BJ (cell line): ENCODE measurements around the gene NDUFS1. TPM values are rescaled to one million over a fixed set of nuclear protein-coding genes. Genes with fewer than 3 reads are reported as not detected.

Source experiments
- CTCF ChIA-PET: fragments of 350-600 bp; formaldehyde crosslinking; extraction: SDS; loops from one replicate; lab custom pipeline; 2021; ENCODE audit warnings: antibody characterized with exemption, inconsistent platforms; lab: Yijun Ruan, JAX
- POLR2A ChIA-PET: fragments of 300-600 bp; sonication (Branson Sonifier 250); formaldehyde crosslinking; extraction: SDS; loops from one replicate; lab custom pipeline; 2021; ENCODE audit warnings: antibody characterized with exemption; lab: Charles Lee
- DNase-seq: peaks from one replicate; pipeline ENCODE4 v3.0.0-alpha.2; 2011; ENCODE audit warnings: low read depth
- H3K27me3 ChIP-seq: 2 replicates; pipeline ENCODE4 v1.6.0; 2011; ENCODE audit warnings: low read length; ENCODE audit not compliant: control insufficient read depth, insufficient read depth
- H3K36me3 ChIP-seq: 2 replicates; pipeline ENCODE4 v1.5.1; 2011; ENCODE audit warnings: low read length; ENCODE audit not compliant: control insufficient read depth, insufficient read depth
- H3K4me3 ChIP-seq: 2 replicates; pipeline ENCODE4 v1.5.1; 2011; ENCODE audit warnings: low read depth, mild to moderate bottlenecking, control low read depth, low read length
- polyA plus RNA-seq: library from polyadenylated mRNA; depleted of rRNA; stranded (reverse); fragments of >200 nt; gene quantifications from 2 replicates; pipeline ENCODE4 v1.2.3, GENCODE V29; 2011; rRNA removed
- small RNA-seq: library from RNA; depleted of rRNA; stranded (forward); fragments of <200 nt; gene quantifications from one replicate; pipeline ENCODE3, GENCODE V24; 2012; ENCODE audit warnings: low replicate concordance, low read depth; ENCODE audit not compliant: insufficient read length
- TF ChIP-seq, protein P1 (sequence below): IDR thresholded peaks from 2 replicates; pipeline ENCODE4 v1.5.1; 2011; ENCODE audit warnings: low read depth, mild to moderate bottlenecking, control low read depth, inconsistent platforms, low read length, moderate library complexity; ENCODE audit not compliant: insufficient read depth

NDUFS1 gene
- polyA plus RNA-seq, 1 experiment, result 79.9 TPM

DNA sequence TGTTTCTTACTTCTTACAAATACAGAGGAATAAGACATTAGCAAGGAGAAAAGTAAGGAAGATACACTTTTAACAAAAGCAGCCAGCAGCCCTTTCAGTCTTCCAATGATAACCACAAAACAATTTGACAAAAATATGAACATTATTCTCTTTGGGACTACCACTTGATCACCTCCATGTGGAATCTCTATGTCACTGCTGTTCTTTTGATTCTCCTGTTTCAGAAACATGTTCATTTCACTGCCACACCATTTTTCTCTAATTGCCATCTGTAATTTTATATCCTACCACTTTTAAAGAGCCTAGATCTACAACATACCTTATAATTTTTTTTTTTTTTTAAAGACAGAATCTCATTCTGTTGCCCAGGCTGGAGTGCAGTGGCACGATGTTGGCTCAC lies 84.1 kb downstream of the NDUFS1 start:
- TF ChIP-seq, protein P1, sequence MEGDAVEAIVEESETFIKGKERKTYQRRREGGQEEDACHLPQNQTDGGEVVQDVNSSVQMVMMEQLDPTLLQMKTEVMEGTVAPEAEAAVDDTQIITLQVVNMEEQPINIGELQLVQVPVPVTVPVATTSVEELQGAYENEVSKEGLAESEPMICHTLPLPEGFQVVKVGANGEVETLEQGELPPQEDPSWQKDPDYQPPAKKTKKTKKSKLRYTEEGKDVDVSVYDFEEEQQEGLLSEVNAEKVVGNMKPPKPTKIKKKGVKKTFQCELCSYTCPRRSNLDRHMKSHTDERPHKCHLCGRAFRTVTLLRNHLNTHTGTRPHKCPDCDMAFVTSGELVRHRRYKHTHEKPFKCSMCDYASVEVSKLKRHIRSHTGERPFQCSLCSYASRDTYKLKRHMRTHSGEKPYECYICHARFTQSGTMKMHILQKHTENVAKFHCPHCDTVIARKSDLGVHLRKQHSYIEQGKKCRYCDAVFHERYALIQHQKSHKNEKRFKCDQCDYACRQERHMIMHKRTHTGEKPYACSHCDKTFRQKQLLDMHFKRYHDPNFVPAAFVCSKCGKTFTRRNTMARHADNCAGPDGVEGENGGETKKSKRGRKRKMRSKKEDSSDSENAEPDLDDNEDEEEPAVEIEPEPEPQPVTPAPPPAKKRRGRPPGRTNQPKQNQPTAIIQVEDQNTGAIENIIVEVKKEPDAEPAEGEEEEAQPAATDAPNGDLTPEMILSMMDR, result no peak
- ChIA-PET POLR2A (no interaction called here), CTCF (no interaction called here)
- H3K36me3 ChIP-seq, result no peaks in the 10 kb centered on the region
- no peak overlapping the region for H3K4me3 ChIP-seq
- no peaks in the 10 kb centered on the region for H3K27me3 ChIP-seq
- no peak for DNase-seq

DNA sequence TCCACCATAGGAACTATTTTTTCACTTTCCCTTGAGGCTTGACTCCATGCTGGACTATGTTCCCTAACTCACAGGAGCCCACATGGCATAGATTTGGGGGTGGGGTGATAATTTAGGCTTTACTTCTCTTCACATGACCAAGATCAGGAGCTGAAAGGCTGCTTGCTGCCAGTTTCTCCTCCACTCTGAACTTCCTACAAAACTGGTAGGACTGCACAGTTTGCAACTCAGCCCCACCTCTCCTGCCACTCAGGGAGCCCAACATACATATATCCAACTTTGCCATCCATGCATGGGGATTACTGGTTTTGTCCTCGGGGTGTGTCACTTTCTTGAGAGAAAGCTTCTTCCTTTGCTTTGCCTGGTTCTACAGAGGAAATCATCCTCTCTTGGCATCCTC lies 87.4 kb downstream of the NDUFS1 start:
- ChIA-PET CTCF (no interaction called here), POLR2A (no interaction called here)
- TF ChIP-seq, protein P1, result no peak
- H3K4me3 ChIP-seq, result no peak overlapping the region
- H3K27me3 ChIP-seq, result no peaks in the 10 kb centered on the region
- H3K36me3 ChIP-seq, result no peaks in the 10 kb centered on the region
- DNase-seq, result no peak

DNA sequence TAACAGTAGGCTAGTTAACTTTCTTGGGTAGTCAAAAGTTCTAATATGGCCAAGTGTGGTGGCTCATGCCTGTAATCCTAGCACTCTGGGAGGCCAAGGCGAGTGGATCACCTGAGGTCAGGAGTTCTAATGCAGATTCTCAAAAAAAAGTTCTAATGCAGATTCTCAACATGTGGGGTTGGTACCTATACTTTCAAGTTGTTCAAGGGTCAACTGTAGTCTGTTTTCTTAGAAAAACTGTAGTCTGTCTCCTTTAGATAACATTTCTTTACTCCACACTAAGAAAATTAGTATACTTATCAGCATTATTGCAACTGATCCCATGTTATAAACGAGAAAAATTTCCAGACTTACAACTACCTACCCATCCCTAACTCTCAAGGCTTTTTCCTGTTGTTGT lies 89.8 kb downstream of the NDUFS1 start:
- CTCF ChIA-PET, result no interaction called here
- TF ChIP-seq, protein P1, result no peak
- no peak overlapping the region for H3K4me3 ChIP-seq
- DNase-seq, result no peak
- H3K36me3 ChIP-seq, result no peaks in the 10 kb centered on the region
- POLR2A ChIA-PET, result no interaction called here
- no peaks in the 10 kb centered on the region for H3K27me3 ChIP-seq

DNA sequence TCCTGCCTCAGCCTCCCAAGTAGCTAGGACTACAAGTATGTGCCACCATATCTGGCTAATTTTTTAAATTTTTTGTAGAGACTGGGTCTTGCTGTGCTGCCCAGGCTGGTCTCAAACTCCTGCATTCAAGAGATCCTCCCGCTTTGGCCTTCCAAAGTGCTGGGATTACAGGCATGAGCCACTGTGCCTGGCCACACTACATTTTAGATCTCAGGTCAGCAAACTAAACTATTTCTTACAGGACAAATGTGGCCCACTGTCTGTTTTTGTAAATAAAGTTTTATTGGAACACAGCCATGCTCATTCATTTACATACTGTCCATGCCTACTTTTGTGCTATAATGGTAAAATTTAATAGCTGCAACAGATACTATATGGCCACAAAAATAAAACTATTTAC lies 91.0 kb downstream of the NDUFS1 start:
- ChIA-PET CTCF (no interaction called here), POLR2A (no interaction called here)
- no peaks in the 10 kb centered on the region for H3K36me3 ChIP-seq
- TF ChIP-seq, protein P1, result no peak
- no peaks in the 10 kb centered on the region for H3K27me3 ChIP-seq
- no peak overlapping the region for H3K4me3 ChIP-seq
- DNase-seq, result no peak

Small RNAs within 50 kb of the gene (small RNA-seq; reads per million reads assigned to genes)
- gene RF00134 (not detected), gene RF02271 (not detected), gene SNORA41 (not detected), gene SNORD51 (not detected)

Other genes starting within 250 kb of the NDUFS1 start
- gene INO80D, start 73.3 kb downstream of the NDUFS1 start, polyA plus RNA-seq, result 3.3 and 3.6 TPM in 2 replicates
- 720 and 966 TPM in 2 replicates for gene EEF1B2, start 451 bp upstream of the NDUFS1 start, polyA plus RNA-seq
- gene ZDBF2, start 115.2 kb upstream of the NDUFS1 start, polyA plus RNA-seq, result 2.5 and 5.1 TPM in 2 replicates